GM10266 (cell line): ENCODE measurements around the gene KRT80.

Source experiments
- DNase-seq: peaks from one replicate; pipeline ENCODE4 v3.0.0; 2012; ENCODE audit errors: extremely low spot score
- TF ChIP-seq, protein P1 (sequence below): IDR thresholded peaks from 2 replicates; pipeline ENCODE4 v1.5.1; 2012; ENCODE audit warnings: mild to moderate bottlenecking, low read depth; ENCODE audit not compliant: control insufficient read depth, insufficient read depth; ENCODE audit errors: missing control alignments

The KRT80 gene

DNA sequence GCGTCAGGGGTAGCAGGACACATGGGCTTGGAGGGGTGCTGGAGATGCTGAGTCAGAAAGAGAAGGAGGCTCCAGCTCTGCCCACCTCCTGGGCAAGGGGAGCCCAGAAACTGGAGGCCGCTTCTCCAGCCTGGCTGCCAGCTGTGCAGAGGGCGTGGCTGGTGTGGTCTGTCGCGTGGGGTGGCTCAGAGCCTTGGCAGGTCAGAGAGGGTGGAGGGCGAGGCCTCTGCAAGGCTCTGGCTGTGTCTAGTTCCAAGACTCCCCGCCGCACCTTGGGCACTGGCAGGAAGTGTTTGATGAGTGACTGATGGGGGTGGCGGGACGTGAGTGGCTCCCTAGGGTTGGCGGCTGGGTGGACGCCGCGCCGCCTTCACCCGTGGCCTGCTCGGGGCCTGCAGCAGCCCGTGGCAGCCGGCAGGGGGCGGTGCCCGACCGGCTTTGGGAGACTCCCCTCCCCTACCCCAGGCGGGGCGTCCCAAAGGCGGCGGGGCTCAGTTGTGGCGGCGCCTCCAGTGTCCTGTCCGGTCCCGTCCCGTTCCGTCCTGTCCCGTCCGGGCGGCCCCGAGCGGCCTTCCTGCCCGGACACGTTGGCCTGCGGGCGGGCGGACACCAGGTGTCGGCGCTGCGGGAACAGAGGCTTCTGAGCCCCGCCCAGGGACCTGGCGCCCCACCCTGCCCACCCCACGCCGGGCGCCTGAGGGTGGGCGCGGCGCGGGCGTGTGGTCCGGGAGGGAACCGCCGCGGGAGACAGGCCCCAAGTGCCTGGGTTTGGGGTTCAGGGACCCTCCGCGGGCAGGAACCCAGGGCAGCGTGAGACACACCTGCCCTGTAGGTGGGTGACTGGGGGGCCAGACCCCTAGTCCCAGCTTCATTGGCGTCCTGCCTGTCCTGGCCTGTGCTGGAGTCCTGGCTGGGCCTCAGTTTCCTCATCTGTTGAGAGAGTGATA lies 39.7 kb downstream of the KRT80 start:
- TF ChIP-seq, protein P1, sequence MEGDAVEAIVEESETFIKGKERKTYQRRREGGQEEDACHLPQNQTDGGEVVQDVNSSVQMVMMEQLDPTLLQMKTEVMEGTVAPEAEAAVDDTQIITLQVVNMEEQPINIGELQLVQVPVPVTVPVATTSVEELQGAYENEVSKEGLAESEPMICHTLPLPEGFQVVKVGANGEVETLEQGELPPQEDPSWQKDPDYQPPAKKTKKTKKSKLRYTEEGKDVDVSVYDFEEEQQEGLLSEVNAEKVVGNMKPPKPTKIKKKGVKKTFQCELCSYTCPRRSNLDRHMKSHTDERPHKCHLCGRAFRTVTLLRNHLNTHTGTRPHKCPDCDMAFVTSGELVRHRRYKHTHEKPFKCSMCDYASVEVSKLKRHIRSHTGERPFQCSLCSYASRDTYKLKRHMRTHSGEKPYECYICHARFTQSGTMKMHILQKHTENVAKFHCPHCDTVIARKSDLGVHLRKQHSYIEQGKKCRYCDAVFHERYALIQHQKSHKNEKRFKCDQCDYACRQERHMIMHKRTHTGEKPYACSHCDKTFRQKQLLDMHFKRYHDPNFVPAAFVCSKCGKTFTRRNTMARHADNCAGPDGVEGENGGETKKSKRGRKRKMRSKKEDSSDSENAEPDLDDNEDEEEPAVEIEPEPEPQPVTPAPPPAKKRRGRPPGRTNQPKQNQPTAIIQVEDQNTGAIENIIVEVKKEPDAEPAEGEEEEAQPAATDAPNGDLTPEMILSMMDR = peak; percentile 68
- peak; percentile 81 for DNase-seq

DNA sequence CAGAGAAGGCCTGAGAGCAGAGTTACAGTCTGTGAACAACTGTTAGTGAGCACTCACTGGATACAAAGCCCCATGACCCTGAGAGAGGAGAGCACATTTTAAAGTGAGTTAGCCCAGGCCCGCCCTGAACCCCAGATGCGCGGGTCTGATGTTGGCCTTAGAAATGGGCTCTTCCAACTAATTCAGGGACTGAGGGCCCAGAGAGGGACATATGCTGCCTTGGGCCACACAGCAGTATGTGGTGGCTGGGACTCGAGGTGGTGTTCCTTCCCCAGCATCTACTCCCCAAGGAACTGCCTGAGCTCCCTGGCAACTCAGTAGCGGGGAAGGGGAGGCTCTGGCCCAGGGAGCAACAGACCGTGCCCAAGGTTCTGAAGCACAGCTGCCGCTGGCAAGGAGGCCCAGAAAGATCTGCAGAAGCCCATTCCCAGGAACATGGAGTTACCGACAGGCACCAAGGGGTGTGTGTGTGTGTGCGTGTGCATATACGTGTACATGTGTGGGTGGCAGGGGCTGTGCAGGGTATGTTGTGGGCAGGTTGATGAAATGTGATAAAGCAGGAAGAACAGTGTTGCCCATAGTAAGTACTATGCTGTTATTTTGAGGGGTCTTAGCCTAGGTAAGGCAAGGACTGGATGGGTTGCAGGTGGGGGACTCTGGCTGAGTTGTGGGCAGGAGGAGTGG lies 40.5 kb downstream of the KRT80 start:
- TF ChIP-seq, protein P1 = no peak
- DNase-seq = no peak

DNA sequence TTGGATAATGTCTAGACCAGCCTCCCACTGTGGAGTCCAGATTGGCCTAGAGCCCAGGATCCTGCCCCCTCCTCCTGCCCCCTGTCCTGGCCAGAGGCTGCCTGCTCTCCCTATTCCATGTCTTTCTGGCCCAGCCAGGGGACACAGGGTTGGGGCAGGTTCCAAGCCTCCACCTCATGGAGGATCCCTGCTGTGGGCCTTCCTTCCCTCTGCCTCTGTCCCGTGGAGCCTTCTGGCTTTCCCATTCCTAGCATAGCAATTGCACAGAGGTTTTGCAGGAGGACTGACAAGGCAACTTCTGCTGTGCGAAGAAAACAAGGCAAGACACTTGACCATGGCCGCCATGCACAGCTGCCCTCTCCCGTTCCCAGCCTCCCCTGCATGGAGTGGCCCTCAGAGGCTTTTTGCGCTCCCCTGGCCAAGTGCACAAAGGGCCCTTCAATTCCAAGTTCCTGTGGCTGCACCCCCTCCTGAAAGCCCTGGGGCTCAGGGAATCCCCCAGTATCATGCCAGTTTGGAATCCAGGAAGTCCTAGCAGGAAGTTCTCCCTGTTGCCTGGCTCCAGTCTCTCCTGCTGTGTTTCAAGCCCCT lies 42.1 kb downstream of the KRT80 start:
- DNase-seq = no peak
- TF ChIP-seq, protein P1 = no peak

DNA sequence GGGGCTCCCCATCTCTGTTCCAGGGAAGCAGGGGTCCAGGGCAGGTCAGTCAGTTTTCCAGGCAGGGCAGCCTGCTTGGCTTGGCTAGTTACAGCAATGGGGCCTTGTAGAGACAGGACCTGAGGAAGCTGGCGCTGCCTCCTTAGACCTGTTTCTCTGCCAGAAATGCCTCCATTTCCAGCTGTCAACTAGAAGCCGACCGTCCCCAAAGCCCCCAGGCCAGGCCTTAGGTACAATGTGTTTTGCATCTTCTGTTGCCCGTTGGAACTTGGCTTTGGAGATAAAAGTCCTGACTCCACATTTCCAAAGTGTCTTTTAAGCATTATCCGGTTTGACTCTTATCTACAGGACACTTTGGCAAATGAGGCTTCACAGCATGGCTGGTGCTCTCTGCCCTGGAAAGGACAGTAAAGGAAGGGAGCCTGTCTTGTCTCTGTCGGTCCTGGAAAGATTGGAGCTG lies 42.6 kb downstream of the KRT80 start:
- TF ChIP-seq, protein P1 = no peak
- no peak for DNase-seq

DNA sequence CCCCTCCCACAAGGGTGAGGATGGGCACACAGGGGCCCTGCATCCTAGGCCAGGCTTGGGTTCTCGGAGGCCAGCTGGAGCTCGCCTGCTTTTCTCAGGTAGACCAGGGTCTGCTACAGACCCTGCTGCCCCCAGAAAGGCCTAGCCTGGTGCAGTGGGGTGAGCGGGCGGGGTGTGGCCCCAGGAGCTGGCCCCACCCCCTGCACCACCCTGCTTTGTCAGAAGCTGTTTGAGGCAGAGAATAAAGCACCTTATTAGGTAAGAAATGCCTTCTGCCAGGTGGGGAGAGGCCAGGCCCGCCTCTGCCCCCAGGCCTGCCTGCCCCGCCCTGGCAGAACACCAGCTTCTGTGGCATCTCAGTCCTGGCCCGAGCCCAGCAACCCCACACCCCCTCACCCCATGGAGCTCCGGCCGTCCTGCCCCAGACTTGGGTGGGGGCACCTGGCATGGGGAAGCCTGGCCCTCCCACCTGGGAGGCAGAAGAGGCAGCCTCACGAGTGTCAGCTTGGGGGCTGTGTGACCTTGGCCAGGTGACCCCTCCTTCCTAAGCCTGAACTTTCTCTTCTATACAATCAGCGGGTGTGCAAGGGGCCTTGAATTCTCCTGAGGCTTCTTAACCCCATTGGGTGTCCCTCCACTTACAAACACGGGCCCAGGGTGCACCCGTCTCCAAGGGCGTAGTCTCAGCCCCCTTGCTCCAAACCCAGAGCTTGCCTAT lies 43.2 kb downstream of the KRT80 start:
- no peak for DNase-seq
- TF ChIP-seq, protein P1 = no peak

DNA sequence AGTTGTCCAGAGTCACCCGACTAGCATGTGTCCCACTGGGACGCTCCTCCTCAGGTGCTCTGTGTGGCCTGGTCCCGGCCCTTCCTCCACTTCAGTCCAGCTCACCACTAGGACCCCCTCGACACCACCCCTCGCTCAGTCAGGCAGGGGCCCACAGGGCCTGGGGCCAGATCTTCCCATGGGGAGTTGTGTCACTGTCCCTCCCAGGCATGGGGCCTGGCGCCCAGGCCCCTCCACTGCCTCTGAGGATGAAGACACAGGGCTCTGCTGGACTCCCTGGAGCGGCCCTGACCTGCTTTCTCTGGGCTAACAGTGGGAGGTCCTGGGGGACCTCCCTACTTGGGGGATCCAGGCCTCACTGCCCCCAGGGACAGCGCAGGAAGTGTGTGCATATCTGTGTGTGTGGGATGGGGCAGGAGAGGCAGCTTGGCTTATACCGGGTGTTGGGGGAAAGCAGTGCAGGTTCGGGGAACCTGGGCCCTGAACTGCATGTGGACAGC lies 43.8 kb downstream of the KRT80 start:
- no peak for DNase-seq
- TF ChIP-seq, protein P1 = no peak
